HEK293 (cell line): ENCODE measurements around the gene ETV7.

Experiments
- MYNN ChIP-seq: fragments of 450-650 bp; formaldehyde crosslinking; IDR thresholded peaks from 2 replicates; pipeline ENCODE4 v1.5.1; 2016; ENCODE audit warnings: missing biosample characterization, missing genetic modification characterization, borderline replicate concordance
- TCF7L2 ChIP-seq: IDR thresholded peaks from 2 replicates; pipeline ENCODE4 v1.6.1; 2011; ENCODE audit warnings: low read depth, mild to moderate bottlenecking, inconsistent platforms, low read length, moderate library complexity, borderline replicate concordance
- ZNF121 ChIP-seq: fragments of 450-650 bp; formaldehyde crosslinking; IDR thresholded peaks from 2 replicates; pipeline ENCODE4 v1.5.1; 2016; ENCODE audit warnings: missing biosample characterization, missing genetic modification characterization
- ZNF423 ChIP-seq: fragments of 450-650 bp; formaldehyde crosslinking; IDR thresholded peaks from 2 replicates; pipeline ENCODE4 v1.5.1; 2016; ENCODE audit warnings: missing biosample characterization, missing genetic modification characterization
- ZNF433 ChIP-seq: fragments of 450-650 bp; formaldehyde crosslinking; IDR thresholded peaks from 2 replicates; pipeline ENCODE4 v1.5.1; 2016; ENCODE audit warnings: missing biosample characterization, missing genetic modification characterization, low read depth
- ZNF624 ChIP-seq: fragments of 450-650 bp; formaldehyde crosslinking; IDR thresholded peaks from 2 replicates; pipeline ENCODE4 v1.5.1; 2017; ENCODE audit warnings: missing biosample characterization, missing genetic modification characterization
- TF ChIP-seq, protein P1 (sequence below): fragments of 450-650 bp; formaldehyde crosslinking; IDR thresholded peaks from 2 replicates; pipeline ENCODE4 v1.5.1; 2016; ENCODE audit warnings: missing biosample characterization, missing genetic modification characterization, low read depth
- TF ChIP-seq, protein P2 (sequence below): fragments of 450-650 bp; formaldehyde crosslinking; IDR thresholded peaks from 2 replicates; pipeline ENCODE4 v1.5.1; 2016; ENCODE audit warnings: missing biosample characterization, missing genetic modification characterization
- TF ChIP-seq, protein P3 (sequence below): sonication (generic); formaldehyde crosslinking; IDR thresholded peaks from 2 replicates; pipeline ENCODE4 v1.8.1; 2022; ENCODE audit warnings: mild to moderate bottlenecking, moderate library complexity, missing genetic modification reagents

DNA sequence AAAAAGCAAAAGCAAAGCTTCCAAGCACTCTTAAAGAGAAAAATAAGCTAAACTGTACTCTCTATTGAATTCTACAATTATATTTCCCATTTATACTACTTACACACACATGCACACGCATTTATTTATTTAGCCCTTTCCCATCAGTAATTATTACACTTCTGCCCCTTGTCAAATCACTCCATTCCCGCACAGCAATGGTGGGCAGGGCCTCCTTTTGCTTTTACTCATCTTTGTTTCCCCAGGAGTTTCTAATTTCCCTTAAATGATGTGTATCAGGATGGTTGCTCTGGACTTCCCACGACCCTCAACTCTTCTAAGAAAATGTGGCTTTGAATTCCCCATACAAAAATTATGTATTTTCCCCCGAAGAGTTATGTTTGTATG is 35.2 kb upstream of the ETV7 start:
- no peak for TF ChIP-seq TCF7L2
- no peak for TF ChIP-seq ZNF624 (tag by site-specific recombination)
- no peak for TF ChIP-seq ZNF423
- TF ChIP-seq, protein P1, sequence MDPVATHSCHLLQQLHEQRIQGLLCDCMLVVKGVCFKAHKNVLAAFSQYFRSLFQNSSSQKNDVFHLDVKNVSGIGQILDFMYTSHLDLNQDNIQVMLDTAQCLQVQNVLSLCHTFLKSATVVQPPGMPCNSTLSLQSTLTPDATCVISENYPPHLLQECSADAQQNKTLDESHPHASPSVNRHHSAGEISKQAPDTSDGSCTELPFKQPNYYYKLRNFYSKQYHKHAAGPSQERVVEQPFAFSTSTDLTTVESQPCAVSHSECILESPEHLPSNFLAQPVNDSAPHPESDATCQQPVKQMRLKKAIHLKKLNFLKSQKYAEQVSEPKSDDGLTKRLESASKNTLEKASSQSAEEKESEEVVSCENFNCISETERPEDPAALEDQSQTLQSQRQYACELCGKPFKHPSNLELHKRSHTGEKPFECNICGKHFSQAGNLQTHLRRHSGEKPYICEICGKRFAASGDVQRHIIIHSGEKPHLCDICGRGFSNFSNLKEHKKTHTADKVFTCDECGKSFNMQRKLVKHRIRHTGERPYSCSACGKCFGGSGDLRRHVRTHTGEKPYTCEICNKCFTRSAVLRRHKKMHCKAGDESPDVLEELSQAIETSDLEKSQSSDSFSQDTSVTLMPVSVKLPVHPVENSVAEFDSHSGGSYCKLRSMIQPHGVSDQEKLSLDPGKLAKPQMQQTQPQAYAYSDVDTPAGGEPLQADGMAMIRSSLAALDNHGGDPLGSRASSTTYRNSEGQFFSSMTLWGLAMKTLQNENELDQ, result no peak
- TF ChIP-seq, protein P2, sequence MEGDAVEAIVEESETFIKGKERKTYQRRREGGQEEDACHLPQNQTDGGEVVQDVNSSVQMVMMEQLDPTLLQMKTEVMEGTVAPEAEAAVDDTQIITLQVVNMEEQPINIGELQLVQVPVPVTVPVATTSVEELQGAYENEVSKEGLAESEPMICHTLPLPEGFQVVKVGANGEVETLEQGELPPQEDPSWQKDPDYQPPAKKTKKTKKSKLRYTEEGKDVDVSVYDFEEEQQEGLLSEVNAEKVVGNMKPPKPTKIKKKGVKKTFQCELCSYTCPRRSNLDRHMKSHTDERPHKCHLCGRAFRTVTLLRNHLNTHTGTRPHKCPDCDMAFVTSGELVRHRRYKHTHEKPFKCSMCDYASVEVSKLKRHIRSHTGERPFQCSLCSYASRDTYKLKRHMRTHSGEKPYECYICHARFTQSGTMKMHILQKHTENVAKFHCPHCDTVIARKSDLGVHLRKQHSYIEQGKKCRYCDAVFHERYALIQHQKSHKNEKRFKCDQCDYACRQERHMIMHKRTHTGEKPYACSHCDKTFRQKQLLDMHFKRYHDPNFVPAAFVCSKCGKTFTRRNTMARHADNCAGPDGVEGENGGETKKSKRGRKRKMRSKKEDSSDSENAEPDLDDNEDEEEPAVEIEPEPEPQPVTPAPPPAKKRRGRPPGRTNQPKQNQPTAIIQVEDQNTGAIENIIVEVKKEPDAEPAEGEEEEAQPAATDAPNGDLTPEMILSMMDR (tag by site-specific recombination), result no peak
- TF ChIP-seq, protein P3, sequence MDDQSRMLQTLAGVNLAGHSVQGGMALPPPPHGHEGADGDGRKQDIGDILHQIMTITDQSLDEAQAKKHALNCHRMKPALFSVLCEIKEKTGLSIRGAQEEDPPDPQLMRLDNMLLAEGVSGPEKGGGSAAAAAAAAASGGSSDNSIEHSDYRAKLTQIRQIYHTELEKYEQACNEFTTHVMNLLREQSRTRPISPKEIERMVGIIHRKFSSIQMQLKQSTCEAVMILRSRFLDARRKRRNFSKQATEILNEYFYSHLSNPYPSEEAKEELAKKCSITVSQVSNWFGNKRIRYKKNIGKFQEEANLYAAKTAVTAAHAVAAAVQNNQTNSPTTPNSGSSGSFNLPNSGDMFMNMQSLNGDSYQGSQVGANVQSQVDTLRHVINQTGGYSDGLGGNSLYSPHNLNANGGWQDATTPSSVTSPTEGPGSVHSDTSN (CRISPR knock-in tag), result no peak
- TF ChIP-seq MYNN (tag by site-specific recombination), result no peak
- no peak for TF ChIP-seq ZNF433 (tag by site-specific recombination)
- TF ChIP-seq ZNF121 (tag by site-specific recombination), result no peak
